Caco-2 (cell line): ENCODE measurements around the gene LINGO1. TPM values are rescaled to one million over a fixed set of nuclear protein-coding genes. Genes with fewer than 3 reads are reported as not detected.

Experiments
- BruUV-seq: library from RNA; stranded (reverse); fragments of 400-500 nt; replicated peaks from 2 replicates; lab custom pipeline; 2021; lab: Mats Ljungman, UMichigan
- CTCF ChIA-PET: fragments of 300-600 bp; sonication (Branson Sonifier 250); formaldehyde crosslinking; loops from one replicate; lab custom pipeline; 2022; ENCODE audit warnings: antibody characterized with exemption; lab: Charles Lee
- POLR2A ChIA-PET: fragments of 300-600 bp; sonication (Branson Sonifier 250); formaldehyde crosslinking; loops from one replicate; lab custom pipeline; 2022; ENCODE audit warnings: antibody characterized with exemption; lab: Charles Lee
- DNase-seq, 2 experiments: peaks; one replicate each; pipeline versions ENCODE4 v3.0.0 to v3.0.0-alpha.2; 2020 to 2022
- H3K27me3 ChIP-seq: replicated peaks from 2 replicates; pipeline ENCODE4 v1.6.0; 2011; ENCODE audit warnings: low read length; ENCODE audit not compliant: control insufficient read depth, insufficient read depth
- H3K36me3 ChIP-seq: 2 replicates; pipeline ENCODE4 v1.5.1; 2011; ENCODE audit warnings: low read length; ENCODE audit not compliant: control insufficient read depth, insufficient read depth
- H3K4me1 ChIP-seq: fragments of 250-450 bp; sonication (Bioruptor Pico); 2 replicates; pipeline ENCODE4 v1.5.1; 2020; ENCODE audit warnings: mild to moderate bottlenecking
- H3K4me3 ChIP-seq: 2 replicates; pipeline ENCODE4 v1.5.1; 2011; ENCODE audit warnings: low read depth, mild to moderate bottlenecking, control low read depth, low read length
- H3K9me3 ChIP-seq: fragments of 250-450 bp; sonication (Bioruptor Pico); 2 replicates; pipeline ENCODE4 v1.5.1; 2020; ENCODE audit warnings: mild to moderate bottlenecking, moderate library complexity
- H3K27ac Mint-ChIP-seq: one replicate; pipeline ENCODE4 v1.8.0; 2022; ENCODE audit warnings: mixed read lengths; ENCODE audit not compliant: unreplicated experiment
- H3K27me3 Mint-ChIP-seq: one replicate; pipeline ENCODE4 v1.8.0; 2022; ENCODE audit warnings: mixed read lengths; ENCODE audit not compliant: insufficient read depth, unreplicated experiment
- H3K36me3 Mint-ChIP-seq: one replicate; pipeline ENCODE4 v1.8.0; 2022; ENCODE audit warnings: mild to moderate bottlenecking, mixed read lengths; ENCODE audit not compliant: insufficient read depth, unreplicated experiment
- H3K4me1 Mint-ChIP-seq: one replicate; pipeline ENCODE4 v1.8.0; 2022; ENCODE audit warnings: low read depth, mixed read lengths; ENCODE audit not compliant: unreplicated experiment
- H3K4me3 Mint-ChIP-seq: one replicate; pipeline ENCODE4 v1.8.0; 2022; ENCODE audit warnings: mild to moderate bottlenecking, moderate library complexity, mixed read lengths; ENCODE audit not compliant: unreplicated experiment
- H3K9me3 Mint-ChIP-seq: one replicate; pipeline ENCODE4 v1.8.0; 2022; ENCODE audit warnings: mixed read lengths; ENCODE audit not compliant: unreplicated experiment
- CTCF ChIP-seq, 2 experiments: fragments of 200-600 bp in 1 of 2; IDR thresholded peaks; 1 replicate in 1 of 2; 2 replicates in 1 of 2; pipeline versions ENCODE4 v1.5.1 to v1.8.0; 2011 to 2022; ENCODE audit warnings: antibody characterized with exemption in 1 of 2, control low read depth in 1 of 2, inconsistent platforms in 1 of 2, low read depth in 1 of 2, low read length in 1 of 2, mild to moderate bottlenecking in 1 of 2, moderate library complexity in 1 of 2; ENCODE audit not compliant: insufficient read depth in 1 of 2, severe bottlenecking in 1 of 2, unreplicated experiment in 1 of 2
- intact Hi-C: fragments of 100-400 bp; cut with micrococcal nuclease; formaldehyde crosslinking; loops from one replicate; pipeline ENCODE4 v1.10.0; 2022; ENCODE audit not compliant: unreplicated experiment
- total RNA-seq: library from RNA; stranded (reverse); gene quantifications from 2 replicates; pipeline ENCODE4 v1.2.3, GENCODE V29; 2022

LINGO1 gene
- total RNA-seq, 1 experiment from 2014 or later: 1.4 TPM

- Mint-ChIP-seq H3K27me3 (no peaks in the 10 kb centered on the region), H3K27ac (no peak overlapping the region), H3K4me1 (no peaks in the 10 kb centered on the region), H3K9me3 (no peaks in the 10 kb centered on the region), H3K36me3 (no peaks in the 10 kb centered on the region), H3K4me3 (no peak overlapping the region)
- no peaks in the 10 kb centered on the region for H3K36me3 ChIP-seq
- no peak overlapping the region for H3K4me3 ChIP-seq
- intact Hi-C loops: no loop called here
- DNase-seq: no peak
- no peaks in the 10 kb centered on the region for H3K27me3 ChIP-seq
- CTCF ChIA-PET: no interaction called here
- H3K9me3 ChIP-seq: no peaks in the 10 kb centered on the region
- BruUV-seq: no TSS peak
- no peak for TF ChIP-seq CTCF (IDR thresholded peaks at IDR 0.05; ENCODE audit: insufficient read depth in 1 of 2, low read depth in 1 of 2, low read length in 1 of 2, severe bottlenecking in 1 of 2, unreplicated experiment in 1 of 2)
- POLR2A ChIA-PET: no interaction called here
- no peaks in the 10 kb centered on the region for H3K4me1 ChIP-seq
These were observed 51.6 kb downstream of the LINGO1 start for GRCh38 chr15:77580996-77581682.

- intact Hi-C loops: no loop called here
- ChIA-PET CTCF (interaction anchor here (0.6 kb wide), 2 partner anchors 37 to 1885 kb away, joined by 4 read pairs; no protein-coding TSS in a partner anchor), POLR2A (no interaction called here)
- H3K9me3 ChIP-seq: no peaks in the 10 kb centered on the region
- Mint-ChIP-seq H3K4me3 (no peak overlapping the region), H3K27ac (no peak overlapping the region), H3K9me3 (no peaks in the 10 kb centered on the region), H3K27me3 (no peaks in the 10 kb centered on the region), H3K36me3 (no peaks in the 10 kb centered on the region), H3K4me1 (no peaks in the 10 kb centered on the region)
- no peaks in the 10 kb centered on the region for H3K4me1 ChIP-seq
- no peaks in the 10 kb centered on the region for H3K27me3 ChIP-seq
- no TSS peak for BruUV-seq
- no peak for TF ChIP-seq CTCF (IDR thresholded peaks at IDR 0.05; ENCODE audit: insufficient read depth in 1 of 2, low read depth in 1 of 2, low read length in 1 of 2, severe bottlenecking in 1 of 2, unreplicated experiment in 1 of 2)
- no peak overlapping the region for H3K4me3 ChIP-seq
- DNase-seq: no peak
- H3K36me3 ChIP-seq: no peaks in the 10 kb centered on the region
These were observed 53.1 kb downstream of the LINGO1 start for GRCh38 chr15:77579498-77580188.

GRCh38 chr15:77578641-77579372 is 53.9 kb downstream of the LINGO1 start:
- Mint-ChIP-seq H3K27me3 (no peaks in the 10 kb centered on the region), H3K9me3 (no peaks in the 10 kb centered on the region), H3K4me1 (no peaks in the 10 kb centered on the region), H3K27ac (no peak overlapping the region), H3K4me3 (no peak overlapping the region), H3K36me3 (no peaks in the 10 kb centered on the region)
- POLR2A ChIA-PET: no interaction called here
- no peak for DNase-seq
- no peak for TF ChIP-seq CTCF (IDR thresholded peaks at IDR 0.05; ENCODE audit: insufficient read depth in 1 of 2, low read depth in 1 of 2, low read length in 1 of 2, severe bottlenecking in 1 of 2, unreplicated experiment in 1 of 2)
- H3K4me3 ChIP-seq: no peak overlapping the region
- intact Hi-C loops: no loop called here
- no peaks in the 10 kb centered on the region for H3K4me1 ChIP-seq
- no TSS peak for BruUV-seq
- H3K9me3 ChIP-seq: no peaks in the 10 kb centered on the region
- H3K36me3 ChIP-seq: no peaks in the 10 kb centered on the region
- CTCF ChIA-PET: interaction anchor here (0.6 kb wide), 1 partner anchor 35 kb away, joined by 6 read pairs; no protein-coding TSS in a partner anchor
- no peaks in the 10 kb centered on the region for H3K27me3 ChIP-seq
